B cell (primary cell): ENCODE measurements around the gene MYL11. TPM values are rescaled to one million over a fixed set of nuclear protein-coding genes. Genes with fewer than 3 reads are reported as not detected.
A peak's percentile ranks its signal among the peaks of the same experiment; 100 is the strongest.

Experiments
- ATAC-seq: fragments of 200-7000 bp; cut with Tn5 transposase; one replicate; pipeline ENCODE4 v1.10.0; 2021; ENCODE audit warnings: low read depth, mild to moderate bottlenecking, moderate number of reproducible peaks, moderate library complexity
- CTCF ChIA-PET: fragments of 350-600 bp; sonication (Branson Sonifier 250); formaldehyde crosslinking; loops from one replicate; lab custom pipeline; 2021; ENCODE audit warnings: antibody characterized with exemption, inconsistent platforms; lab: Charles Lee
- POLR2A ChIA-PET: fragments of 350-600 bp; sonication (Branson Sonifier 250); formaldehyde crosslinking; loops from one replicate; lab custom pipeline; 2021; ENCODE audit warnings: antibody characterized with exemption; lab: Charles Lee
- DNase-seq: peaks from one replicate; pipeline ENCODE4 v3.0.0; 2013
- H2AFZ ChIP-seq: 2 replicates; pipeline ENCODE4 v1.6.1; 2012; ENCODE audit warnings: mild to moderate bottlenecking, low read depth, low read length; ENCODE audit not compliant: insufficient read depth, poor library complexity, severe bottlenecking
- H3K27ac ChIP-seq, 2 donors: 1 replicate in 1 of 2; 2 replicates in 1 of 2; pipeline ENCODE4 v1.5.1; 2012 to 2013; ENCODE audit warnings: low read length in 2 of 2, mild to moderate bottlenecking in 2 of 2, moderate library complexity in 1 of 2
- H3K27me3 ChIP-seq, 4 experiments: fragments of 200-600 bp in 1 of 4; sonication (generic) in 1 of 4; replicated peaks in 1 of 4; 1 replicate in 2 of 4; 2 replicates in 2 of 4; pipeline versions ENCODE4 v1.6.1 to v1.7.0; 2013 to 2016; ENCODE audit warnings: low read length in 3 of 4, mild to moderate bottlenecking in 2 of 4, mixed read lengths in 1 of 4, moderate library complexity in 1 of 4; ENCODE audit not compliant: insufficient read depth in 4 of 4, control insufficient read depth in 3 of 4; ENCODE audit errors: control extremely low read depth in 1 of 4
- H3K36me3 ChIP-seq, 2 experiments: replicated peaks in 1 of 2; 1 replicate in 1 of 2; 2 replicates in 1 of 2; pipeline versions ENCODE4 v1.6.1 to v1.7.1; 2013; ENCODE audit warnings: low read length in 1 of 2; ENCODE audit not compliant: insufficient read depth in 2 of 2, control insufficient read depth in 1 of 2; ENCODE audit errors: control extremely low read depth in 1 of 2, extremely low read depth in 1 of 2
- H3K4me1 ChIP-seq, 2 donors: fragments of 200-600 bp in 1 of 2; sonication (generic) in 1 of 2; 1 replicate in 1 of 2; 2 replicates in 1 of 2; pipeline versions ENCODE4 v1.5.1 to v1.6.1; 2013 to 2017; ENCODE audit warnings: low read length in 2 of 2; ENCODE audit not compliant: control insufficient read depth in 2 of 2, insufficient read depth in 2 of 2
- H3K4me2 ChIP-seq: replicated peaks from 2 replicates; pipeline ENCODE3; 2012; ENCODE audit warnings: mild to moderate bottlenecking, low read depth, low read length; ENCODE audit not compliant: poor library complexity, severe bottlenecking
- H3K4me3 ChIP-seq, 5 experiments: fragments of 200-600 bp in 1 of 5; sonication (generic) in 1 of 5; 1 replicate in 3 of 5; 2 replicates in 2 of 5; pipeline versions ENCODE4 v1.5.1 to v1.7.0; 2011 to 2016; ENCODE audit warnings: low read length in 4 of 5, mild to moderate bottlenecking in 4 of 5, low read depth in 2 of 5, control low read depth in 1 of 5, moderate library complexity in 1 of 5; ENCODE audit not compliant: insufficient read depth in 1 of 5; ENCODE audit errors: control extremely low read depth in 1 of 5, extremely low read depth in 1 of 5
- H3K79me2 ChIP-seq: fragments of 200-600 bp; sonication (generic); one replicate; pipeline ENCODE4 v1.6.0; 2016; ENCODE audit warnings: low read length; ENCODE audit not compliant: control insufficient read depth, insufficient read depth
- H3K9ac ChIP-seq: fragments of 200-600 bp; sonication (generic); 2 replicates; pipeline ENCODE4 v1.6.1; 2017; ENCODE audit warnings: mild to moderate bottlenecking, low read length, moderate library complexity
- H3K9me3 ChIP-seq, 3 donors: one replicate each; pipeline versions ENCODE4 v1.6.1 to v1.7.1; 2013; ENCODE audit warnings: low read length in 2 of 3; ENCODE audit not compliant: control insufficient read depth in 2 of 3, insufficient read depth in 1 of 3; ENCODE audit errors: control extremely low read depth in 1 of 3
- H4K20me1 ChIP-seq: 2 replicates; pipeline ENCODE4 v1.6.0; 2012; ENCODE audit warnings: mild to moderate bottlenecking, low read length; ENCODE audit not compliant: insufficient read depth, control insufficient read depth, poor library complexity, severe bottlenecking
- H3K27ac Mint-ChIP-seq: one replicate; pipeline ENCODE4 v1.8.0; 2021; ENCODE audit warnings: mixed read lengths
- H3K27me3 Mint-ChIP-seq: one replicate; pipeline ENCODE4 v1.8.0; 2021; ENCODE audit warnings: mixed read lengths
- H3K4me1 Mint-ChIP-seq: one replicate; pipeline ENCODE4 v1.8.0; 2021; ENCODE audit warnings: mixed read lengths
- H3K4me3 Mint-ChIP-seq: one replicate; pipeline ENCODE4 v1.8.0; 2021; ENCODE audit warnings: mixed read lengths
- H3K9me3 Mint-ChIP-seq: one replicate; pipeline ENCODE4 v1.8.0; 2022; ENCODE audit warnings: mixed read lengths; ENCODE audit not compliant: insufficient read depth
- EZH2 ChIP-seq: IDR thresholded peaks from 2 replicates; pipeline ENCODE4 v1.6.1; 2012; ENCODE audit warnings: borderline replicate concordance, low read depth, mild to moderate bottlenecking, moderate library complexity, low read length; ENCODE audit not compliant: insufficient read depth, poor library complexity, severe bottlenecking
- WGBS: methylation state at CpG from one replicate; pipeline ENCODE4 v1.1.5; 2013; ENCODE audit warnings: missing lambda C conversion rate; ENCODE audit not compliant: insufficient coverage; 5-methylcytosine and 5-hydroxymethylcytosine counted together
- intact Hi-C: fragments of 100-400 bp; cut with micrococcal nuclease; formaldehyde crosslinking; loops from one replicate; pipeline ENCODE4 v1.10.0; 2022
- polyA plus RNA-seq: library from polyadenylated mRNA; depleted of rRNA; stranded (reverse); fragments of >200 nt; gene quantifications from 2 replicates; pipeline ENCODE4 v1.2.3, GENCODE V29; 2012
- total RNA-seq, 2 donors: library from RNA; stranded (reverse); fragments of 120-200 nt in 1 of 2; gene quantifications; 1 replicate in 1 of 2; 2 replicates in 1 of 2; pipeline versions ENCODE4 v1.2.3 to v1.2.4, GENCODE V29; 2013 to 2022
- TF ChIP-seq, protein P1 (sequence below): fragments of 200-600 bp; IDR thresholded peaks from one replicate; pipeline ENCODE4 v1.8.0; 2022; ENCODE audit warnings: antibody characterized with exemption, mild to moderate bottlenecking

MYL11 gene
- total and polyA plus RNA-seq, 2 donors (not counting 1 experiment from before 2014, with no cell fraction given), result 3.6 TPM; not detected in 1

DNA sequence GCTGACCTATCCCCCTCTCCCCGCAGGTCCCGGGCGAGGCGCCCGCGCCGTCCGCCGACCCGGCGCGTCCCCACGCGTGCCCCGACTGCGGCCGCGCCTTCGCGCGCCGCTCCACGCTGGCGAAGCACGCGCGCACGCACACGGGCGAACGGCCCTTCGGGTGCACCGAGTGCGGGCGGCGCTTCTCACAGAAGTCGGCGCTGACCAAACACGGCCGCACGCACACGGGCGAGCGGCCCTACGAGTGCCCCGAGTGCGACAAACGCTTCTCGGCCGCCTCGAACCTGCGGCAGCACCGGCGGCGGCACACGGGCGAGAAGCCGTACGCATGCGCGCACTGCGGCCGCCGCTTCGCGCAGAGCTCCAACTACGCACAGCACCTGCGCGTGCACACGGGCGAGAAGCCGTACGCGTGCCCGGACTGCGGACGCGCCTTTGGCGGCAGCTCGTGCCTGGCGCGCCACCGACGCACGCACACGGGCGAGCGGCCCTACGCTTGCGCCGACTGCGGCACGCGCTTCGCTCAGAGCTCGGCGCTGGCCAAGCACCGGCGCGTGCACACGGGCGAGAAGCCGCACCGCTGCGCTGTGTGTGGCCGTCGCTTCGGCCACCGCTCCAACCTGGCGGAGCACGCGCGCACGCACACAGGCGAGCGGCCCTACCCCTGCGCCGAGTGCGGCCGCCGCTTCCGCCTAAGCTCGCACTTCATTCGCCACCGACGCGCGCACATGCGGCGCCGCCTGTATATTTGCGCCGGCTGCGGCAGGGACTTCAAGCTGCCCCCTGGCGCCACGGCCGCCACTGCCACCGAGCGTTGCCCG, 43.1 kb downstream of the MYL11 start:
- Mint-ChIP-seq H3K27ac (peak overlapping the region; percentile 72), H3K4me1 (peaks cover 7% of the 10 kb centered on the region), H3K4me3 (peak overlapping the region; percentile 77), H3K9me3 (no peaks in the 10 kb centered on the region), H3K27me3 (no peaks in the 10 kb centered on the region)
- no peaks in the 10 kb centered on the region for H3K9me3 ChIP-seq
- DNase-seq, result peak; percentile 95
- H3K27me3 ChIP-seq, result no peaks in the 10 kb centered on the region
- TF ChIP-seq, protein P1, sequence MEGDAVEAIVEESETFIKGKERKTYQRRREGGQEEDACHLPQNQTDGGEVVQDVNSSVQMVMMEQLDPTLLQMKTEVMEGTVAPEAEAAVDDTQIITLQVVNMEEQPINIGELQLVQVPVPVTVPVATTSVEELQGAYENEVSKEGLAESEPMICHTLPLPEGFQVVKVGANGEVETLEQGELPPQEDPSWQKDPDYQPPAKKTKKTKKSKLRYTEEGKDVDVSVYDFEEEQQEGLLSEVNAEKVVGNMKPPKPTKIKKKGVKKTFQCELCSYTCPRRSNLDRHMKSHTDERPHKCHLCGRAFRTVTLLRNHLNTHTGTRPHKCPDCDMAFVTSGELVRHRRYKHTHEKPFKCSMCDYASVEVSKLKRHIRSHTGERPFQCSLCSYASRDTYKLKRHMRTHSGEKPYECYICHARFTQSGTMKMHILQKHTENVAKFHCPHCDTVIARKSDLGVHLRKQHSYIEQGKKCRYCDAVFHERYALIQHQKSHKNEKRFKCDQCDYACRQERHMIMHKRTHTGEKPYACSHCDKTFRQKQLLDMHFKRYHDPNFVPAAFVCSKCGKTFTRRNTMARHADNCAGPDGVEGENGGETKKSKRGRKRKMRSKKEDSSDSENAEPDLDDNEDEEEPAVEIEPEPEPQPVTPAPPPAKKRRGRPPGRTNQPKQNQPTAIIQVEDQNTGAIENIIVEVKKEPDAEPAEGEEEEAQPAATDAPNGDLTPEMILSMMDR, result peak; percentile 17
- no peak for TF ChIP-seq EZH2
- H3K79me2 ChIP-seq, result peaks cover 13% of the 10 kb centered on the region
- peaks cover 5 to 12% of the 10 kb centered on the region in 2 donors for H3K4me1 ChIP-seq
- CTCF ChIA-PET, result interaction anchor here (0.6 to 5.3 kb wide), 18 partner anchors 9 to 326 kb away, joined by 3 to 43 read pairs (median 4); partner anchors contain the start of genes DCTPP1, SEPTIN1, TBC1D10B and TBX6
- H3K27ac ChIP-seq, result peak overlapping the region; percentile 47 to 73
- peak; percentile 87 for ATAC-seq
- peaks cover 2 to 13% of the 10 kb centered on the region in 2 experiments for H3K36me3 ChIP-seq
- intact Hi-C loops, result loop anchor here (1.0 to 5.0 kb wide), 6 partner anchors 12 to 280 kb away; partner anchors contain the start of genes SEPHS2, SRCAP, TBC1D10B and ZNF48
- POLR2A ChIA-PET, result interaction anchor here (0.5 to 1.9 kb wide), 26 partner anchors 10 to 1478 kb away, joined by 3 to 18 read pairs (median 4); partner anchors contain the start of genes CD2BP2, CORO1A, DCTPP1 and PRR14
- peak overlapping the region; percentile 33 to 75 (median 66) for H3K4me3 ChIP-seq
- peak overlapping the region; percentile 82 for H3K4me2 ChIP-seq
- peak overlapping the region; percentile 84 for H2AFZ ChIP-seq
- H4K20me1 ChIP-seq, result no peaks in the 10 kb centered on the region
- peak overlapping the region; percentile 70 for H3K9ac ChIP-seq
- WGBS, result 12% methylated on average over 140 of the region's 140 CpGs
